GM12801 (cell line): ENCODE results near the gene KISS1R.

Source experiments
- TF ChIP-seq, protein P1 (sequence below): IDR thresholded peaks from one replicate; pipeline ENCODE4 v1.5.1; 2011; ENCODE audit warnings: control low read depth; ENCODE audit not compliant: insufficient read length; ENCODE audit errors: extremely low read depth

Gene KISS1R

GRCh38 chr19:958967-959855, 42.1 kb downstream of the KISS1R start:
- TF ChIP-seq, protein P1, sequence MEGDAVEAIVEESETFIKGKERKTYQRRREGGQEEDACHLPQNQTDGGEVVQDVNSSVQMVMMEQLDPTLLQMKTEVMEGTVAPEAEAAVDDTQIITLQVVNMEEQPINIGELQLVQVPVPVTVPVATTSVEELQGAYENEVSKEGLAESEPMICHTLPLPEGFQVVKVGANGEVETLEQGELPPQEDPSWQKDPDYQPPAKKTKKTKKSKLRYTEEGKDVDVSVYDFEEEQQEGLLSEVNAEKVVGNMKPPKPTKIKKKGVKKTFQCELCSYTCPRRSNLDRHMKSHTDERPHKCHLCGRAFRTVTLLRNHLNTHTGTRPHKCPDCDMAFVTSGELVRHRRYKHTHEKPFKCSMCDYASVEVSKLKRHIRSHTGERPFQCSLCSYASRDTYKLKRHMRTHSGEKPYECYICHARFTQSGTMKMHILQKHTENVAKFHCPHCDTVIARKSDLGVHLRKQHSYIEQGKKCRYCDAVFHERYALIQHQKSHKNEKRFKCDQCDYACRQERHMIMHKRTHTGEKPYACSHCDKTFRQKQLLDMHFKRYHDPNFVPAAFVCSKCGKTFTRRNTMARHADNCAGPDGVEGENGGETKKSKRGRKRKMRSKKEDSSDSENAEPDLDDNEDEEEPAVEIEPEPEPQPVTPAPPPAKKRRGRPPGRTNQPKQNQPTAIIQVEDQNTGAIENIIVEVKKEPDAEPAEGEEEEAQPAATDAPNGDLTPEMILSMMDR, result no peak

- TF ChIP-seq, protein P1, result no peak
Measured at GRCh38 chr19:960020-960419, 42.9 kb downstream of the KISS1R start.

DNA sequence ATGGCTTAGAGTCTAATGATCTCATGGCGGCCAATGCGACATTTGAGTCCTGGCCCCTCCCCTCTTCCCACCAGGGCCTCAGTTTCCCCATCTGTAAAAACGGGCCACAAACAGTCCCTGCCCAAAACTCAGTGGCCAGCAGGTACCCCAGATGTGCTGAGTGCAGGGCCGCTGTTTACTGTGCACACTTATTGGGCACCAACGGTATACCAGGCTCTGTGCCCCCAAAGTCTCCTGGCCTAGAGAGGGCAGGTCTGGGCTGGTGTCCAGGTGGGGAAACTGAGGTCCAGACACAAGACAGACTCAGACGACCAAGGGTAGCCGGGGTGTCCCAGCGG, 43.4 kb downstream of the KISS1R start:
- TF ChIP-seq, protein P1, result no peak

DNA sequence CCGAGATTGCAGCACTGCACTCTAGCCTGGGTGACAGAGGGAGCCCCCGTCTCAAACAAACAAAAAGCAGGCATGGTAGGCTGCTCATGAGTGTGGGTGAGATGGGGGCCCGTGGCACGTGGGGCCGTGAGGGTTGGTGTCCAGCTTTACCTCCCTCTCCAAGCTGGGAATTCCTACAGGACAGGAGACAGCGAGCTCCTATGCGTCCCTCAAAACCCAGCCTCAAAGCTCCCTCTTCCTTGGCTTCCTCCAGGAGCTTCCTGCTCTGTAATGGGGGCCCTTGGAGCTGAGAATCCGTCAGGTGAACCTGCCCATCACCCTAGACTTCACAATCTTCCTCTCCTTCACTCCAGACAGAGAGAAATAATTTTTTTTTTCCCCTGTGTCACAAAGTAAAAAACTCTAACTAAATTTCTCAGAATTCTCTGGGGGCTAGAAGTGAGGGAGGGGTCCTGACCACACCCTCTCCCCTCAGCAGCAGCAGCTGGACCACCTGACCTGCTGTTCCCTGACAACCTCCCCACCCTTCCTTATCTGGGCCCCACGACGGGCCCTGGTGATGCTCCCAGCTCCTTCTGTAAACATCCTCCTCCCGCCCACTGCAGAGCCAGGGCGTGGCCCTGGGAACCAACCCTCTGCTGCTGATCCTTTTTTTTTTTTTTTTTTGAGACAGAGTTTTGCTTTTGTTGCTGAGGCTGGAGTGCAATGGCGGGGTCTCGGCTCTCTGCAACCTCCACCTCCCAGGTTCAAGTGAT, 44.9 kb downstream of the KISS1R start:
- TF ChIP-seq, protein P1, result no peak

GRCh38 chr19:962683-963400, 45.7 kb downstream of the KISS1R start:
- TF ChIP-seq, protein P1, result no peak

DNA sequence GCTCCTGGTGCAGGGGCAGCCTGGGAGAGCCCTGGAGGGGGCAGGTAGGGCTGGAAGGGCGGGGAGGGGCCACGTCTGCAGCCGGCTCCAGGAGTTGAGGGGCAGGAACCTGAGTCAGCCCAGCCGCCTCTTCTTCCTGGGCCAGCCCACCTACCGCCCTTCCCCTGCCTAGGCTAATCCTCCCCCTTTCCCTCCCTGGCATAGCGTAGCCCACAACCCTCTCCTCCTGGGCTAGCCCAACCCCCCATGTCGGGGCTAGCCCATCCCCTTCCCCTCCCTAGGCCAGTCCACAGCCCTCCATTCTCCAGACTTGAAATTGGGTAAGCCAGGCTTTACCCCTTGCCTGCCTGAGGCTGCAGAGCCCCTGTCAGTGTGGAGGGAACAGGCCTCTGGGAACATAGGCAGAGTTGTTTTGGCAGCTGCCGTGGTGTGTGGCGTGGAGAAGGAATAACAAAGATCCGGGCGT, 46.4 kb downstream of the KISS1R start:
- TF ChIP-seq, protein P1, result no peak

DNA sequence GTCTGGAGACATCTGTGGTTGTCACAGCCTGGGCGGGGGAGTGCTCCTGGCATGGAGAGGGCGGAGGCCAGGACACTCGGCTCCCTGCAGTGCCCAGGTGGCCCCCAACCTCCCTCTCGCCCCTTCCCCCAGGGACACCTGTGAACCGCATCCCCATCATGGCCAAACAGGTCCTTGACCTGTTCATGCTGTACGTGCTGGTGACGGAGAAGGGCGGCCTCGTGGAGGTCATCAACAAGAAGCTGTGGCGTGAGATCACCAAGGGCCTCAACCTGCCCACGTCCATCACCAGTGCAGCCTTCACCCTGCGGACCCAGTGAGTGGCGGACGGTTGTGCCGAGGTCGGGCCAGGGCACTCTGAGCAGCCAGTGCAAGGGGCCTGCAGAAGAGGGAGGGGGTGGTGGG, 47.0 kb downstream of the KISS1R start:
- TF ChIP-seq, protein P1, result no peak
